HG02938 (cell line): ENCODE measurements around the gene MC3R.

Experiments
- ATAC-seq: cut with Tn5 transposase; IDR thresholded peaks from one replicate; pipeline ENCODE4 v1.9.1; 2021; ENCODE audit warnings: mild to moderate bottlenecking, moderate library complexity; ENCODE audit not compliant: unreplicated experiment

Gene MC3R

GRCh38 chr20:56249244-56249955 is 868 bp downstream of the MC3R start:
- no peak for ATAC-seq

- no peak for ATAC-seq
These were observed 1.4 kb downstream of the MC3R start for GRCh38 chr20:56249956-56250355.

GRCh38 chr20:56257604-56258003 is 9.1 kb downstream of the MC3R start:
- no peak for ATAC-seq

GRCh38 chr20:56259948-56260347 is 11.4 kb downstream of the MC3R start:
- ATAC-seq: no peak

GRCh38 chr20:56268536-56268935 is 20.0 kb downstream of the MC3R start:
- no peak for ATAC-seq

GRCh38 chr20:56271974-56272373 is 23.4 kb downstream of the MC3R start:
- no peak for ATAC-seq

GRCh38 chr20:56273491-56273890 is 25.0 kb downstream of the MC3R start:
- no peak for ATAC-seq

- no peak for ATAC-seq
These were observed 25.6 kb downstream of the MC3R start for GRCh38 chr20:56274156-56274555.

GRCh38 chr20:56278196-56278595 is 29.7 kb downstream of the MC3R start:
- ATAC-seq: no peak

- no peak for ATAC-seq
These were observed 37.0 kb downstream of the MC3R start for GRCh38 chr20:56285496-56285895.

GRCh38 chr20:56289652-56290051 is 41.1 kb downstream of the MC3R start:
- ATAC-seq: no peak

- no peak for ATAC-seq
These were observed 50.8 kb downstream of the MC3R start for GRCh38 chr20:56299362-56299761.
